Uterus (tissue), 4 donors: ENCODE measurements around the gene SEC14L1. TPM values are rescaled to one million over a fixed set of nuclear protein-coding genes. Genes with fewer than 3 reads are reported as not detected.

Experiments
- DNase-seq, 2 donors: peaks; one replicate each; pipeline ENCODE4 v3.0.0-alpha.2; 2019 to 2020
- H3K27ac ChIP-seq, 2 donors: fragments of 200-600 bp; sonication (generic); 1 replicate in 1 of 2; 2 replicates in 1 of 2; pipeline ENCODE4 v1.5.1; 2016 to 2018
- H3K27me3 ChIP-seq, 2 donors: fragments of 200-600 bp; sonication (generic); one replicate each; pipeline ENCODE4 v1.5.1; 2018 to 2019; ENCODE audit warnings: control low read depth in 1 of 2
- H3K36me3 ChIP-seq, 2 donors: fragments of 200-600 bp; sonication (generic); one replicate each; pipeline ENCODE4 v1.5.1; 2019; ENCODE audit warnings: control low read depth in 1 of 2
- H3K4me1 ChIP-seq, 2 donors: fragments of 200-600 bp; sonication (generic); one replicate each; pipeline ENCODE4 v1.5.1; 2018 to 2019; ENCODE audit warnings: control low read depth in 1 of 2
- H3K4me3 ChIP-seq, 2 donors: fragments of 200-600 bp; sonication (generic); 1 replicate in 1 of 2; 2 replicates in 1 of 2; pipeline ENCODE4 v1.5.1; 2018 to 2019; ENCODE audit warnings: mild to moderate bottlenecking in 1 of 2
- H3K9me3 ChIP-seq, 2 donors: fragments of 200-600 bp; sonication (generic); one replicate each; pipeline ENCODE4 v1.5.1; 2019; ENCODE audit warnings: control low read depth in 1 of 2
- CTCF ChIP-seq, 4 experiments: fragments of 200-600 bp in 2 of 4; fragments of 450-650 bp in 2 of 4; sonication (generic) in 2 of 4; IDR thresholded peaks; one replicate each; pipeline ENCODE4 v1.5.1; 2016 to 2019; ENCODE audit warnings: antibody characterized with exemption in 4 of 4, mild to moderate bottlenecking in 2 of 4, moderate library complexity in 1 of 4
- POLR2A ChIP-seq, 2 donors: fragments of 450-650 bp; IDR thresholded peaks; one replicate each; pipeline ENCODE4 v1.6.1; 2016; ENCODE audit warnings: antibody characterized with exemption in 2 of 2, mild to moderate bottlenecking in 1 of 2, moderate library complexity in 1 of 2
- intact Hi-C: fragments of 100-400 bp; cut with DNase I; formaldehyde crosslinking; loops from one replicate; pipeline ENCODE4 v1.15.1; 2023; ENCODE audit warnings: low total_unique reads
- total RNA-seq, 4 donors: library from RNA; depleted of rRNA in 3 of 4; stranded (reverse); fragments of >200 nt in 3 of 4; gene quantifications; one replicate each; pipeline versions ENCODE4 v1.1.0 to v1.2.4, GENCODE V29; 2014 to 2023
- donor health status: DM: yes; HTN: yes; CAD: no.

The SEC14L1 gene
- total RNA-seq, 4 donors from 2014 or later, result 38.2 to 128 (median 42.6) TPM

GRCh38 chr17:77233127-77233526 is 92.4 kb downstream of the SEC14L1 start:
- Histone ChIP-seq H3K36me3 (no peaks in the 10 kb centered on the region), H3K9me3 (no peaks in the 10 kb centered on the region), H3K4me3 (no peak overlapping the region), H3K27ac (no peak overlapping the region), H3K4me1 (peaks cover 0 to 9% of the 10 kb centered on the region in 2 donors), H3K27me3 (no peaks in the 10 kb centered on the region)
- TF ChIP-seq POLR2A (IDR thresholded peaks at IDR 0.05) (no peak), CTCF (IDR thresholded peaks at IDR 0.05) (no peak)
- DNase-seq, result no peak
- intact Hi-C loops, result no loop called here

DNA sequence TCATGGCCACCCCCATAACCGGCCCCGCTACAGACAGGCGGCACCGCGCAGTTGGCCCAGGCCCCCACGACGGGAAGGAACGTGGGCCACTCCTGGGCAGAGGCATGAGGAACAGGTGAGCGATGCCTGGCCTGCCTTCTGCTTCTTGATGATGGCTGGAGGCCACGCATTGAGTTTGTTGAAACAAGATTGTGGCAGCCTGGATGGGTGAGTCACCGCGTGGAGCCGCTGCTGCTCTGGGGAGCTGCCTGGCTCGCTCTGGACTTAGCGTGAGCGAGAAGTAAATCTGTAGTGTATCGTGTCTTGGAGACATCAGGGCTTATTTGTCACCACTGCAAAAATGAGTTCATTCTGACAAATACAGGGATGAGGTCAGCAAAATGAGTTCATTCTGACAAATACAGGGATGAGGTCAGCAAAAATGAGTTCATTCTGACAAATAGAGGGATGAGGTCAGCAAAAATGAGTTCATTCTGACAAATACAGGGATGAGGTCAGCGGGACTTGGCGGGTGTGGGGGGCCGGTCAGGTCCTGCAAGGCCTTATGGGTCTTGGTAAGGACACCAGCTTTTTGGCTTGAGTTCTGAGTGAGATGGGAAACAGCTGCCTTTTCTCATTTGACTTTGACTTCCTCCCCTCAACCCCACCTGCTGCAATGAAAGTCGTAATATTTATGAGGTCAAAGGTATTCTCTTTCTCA is 93.0 kb downstream of the SEC14L1 start:
- intact Hi-C loops, result no loop called here
- DNase-seq, result peak; percentile 63 to 66
- Histone ChIP-seq H3K4me1 (peaks cover 0 to 9% of the 10 kb centered on the region in 2 donors), H3K9me3 (no peaks in the 10 kb centered on the region), H3K36me3 (no peaks in the 10 kb centered on the region), H3K27ac (peak overlapping the region in 1 of 2 donors; percentile 3), H3K4me3 (no peak overlapping the region), H3K27me3 (no peaks in the 10 kb centered on the region)
- TF ChIP-seq CTCF (IDR thresholded peaks at IDR 0.05) (no peak), POLR2A (IDR thresholded peaks at IDR 0.05) (no peak)

DNA sequence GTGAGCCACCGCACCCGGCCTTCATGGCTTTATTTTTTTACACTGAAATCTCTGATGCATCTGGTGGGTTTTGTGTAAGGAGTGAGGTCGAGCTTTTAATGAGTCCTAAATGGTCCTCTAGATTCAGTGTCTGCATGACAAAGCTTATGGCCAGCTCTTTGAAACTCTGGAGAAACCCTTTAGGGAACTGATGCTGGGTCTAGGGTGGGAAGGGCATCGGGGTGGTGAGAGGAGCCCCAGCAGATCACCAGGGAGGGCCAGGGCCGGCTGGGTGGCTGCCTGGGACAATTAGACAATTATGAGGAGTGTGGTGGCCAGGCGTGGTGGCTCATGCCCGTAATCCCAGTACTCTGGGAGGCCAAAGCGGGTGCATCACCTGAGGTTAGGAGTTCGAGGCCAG is 93.9 kb downstream of the SEC14L1 start:
- intact Hi-C loops, result no loop called here
- H3K36me3 ChIP-seq, result no peaks in the 10 kb centered on the region
- peaks cover 0 to 9% of the 10 kb centered on the region in 2 donors for H3K4me1 ChIP-seq
- no peaks in the 10 kb centered on the region for H3K27me3 ChIP-seq
- no peak for DNase-seq
- no peaks in the 10 kb centered on the region for H3K9me3 ChIP-seq
- no peak overlapping the region for H3K4me3 ChIP-seq
- TF ChIP-seq POLR2A (IDR thresholded peaks at IDR 0.05) (no peak), CTCF (IDR thresholded peaks at IDR 0.05) (no peak)
- peak overlapping the region; percentile 49 to 62 for H3K27ac ChIP-seq

DNA sequence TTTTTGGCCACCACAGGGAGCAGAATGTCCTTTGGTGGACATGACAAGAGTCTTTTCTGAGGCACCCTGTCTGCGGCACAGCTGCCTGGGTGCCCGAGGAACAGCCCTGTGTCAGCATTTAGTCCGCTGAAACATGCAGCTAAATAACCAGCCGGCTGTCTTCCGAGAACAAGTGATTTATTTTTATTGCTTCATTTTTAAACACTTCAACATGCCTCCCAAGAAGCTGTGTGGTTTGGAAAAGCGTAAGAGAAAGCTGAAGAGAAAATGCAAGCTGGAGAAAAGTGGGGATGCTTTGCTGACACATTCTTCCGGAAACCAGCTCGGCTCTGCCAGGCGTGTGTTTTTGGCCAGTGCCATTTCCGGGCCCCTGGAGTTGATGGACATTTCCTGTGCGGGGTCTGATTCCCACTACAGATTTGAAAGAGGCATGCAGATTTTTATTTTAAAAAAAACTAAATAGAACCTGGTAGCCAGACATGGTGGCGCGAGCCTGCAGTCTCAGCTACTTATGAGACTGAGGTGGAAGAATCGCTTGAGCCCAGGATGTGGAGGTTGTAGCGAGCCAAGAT is 94.7 kb downstream of the SEC14L1 start:
- DNase-seq, result peak in 1 of 2 donors; percentile 54
- peaks cover 0 to 9% of the 10 kb centered on the region in 2 donors for H3K4me1 ChIP-seq
- intact Hi-C loops, result no loop called here

More for the DNA sequence above, 94.7 kb downstream of the SEC14L1 start:
- TF ChIP-seq CTCF (IDR thresholded peaks at IDR 0.05) (peak in 1 of 4 experiments; percentile 6), POLR2A (IDR thresholded peaks at IDR 0.05) (no peak)
- Histone ChIP-seq H3K36me3 (no peaks in the 10 kb centered on the region), H3K9me3 (no peaks in the 10 kb centered on the region), H3K27ac (peak overlapping the region; percentile 49 to 62), H3K4me3 (peak overlapping the region; percentile 3 to 17), H3K27me3 (no peaks in the 10 kb centered on the region)
